ENCODE data around the gene RAC2. TPM values are rescaled to one million over a fixed set of nuclear protein-coding genes. Genes with fewer than 3 reads are reported as not detected.

Gene RAC2
- total and polyA plus RNA-seq, 2 of the 8 experiments (the other 6 are each of a cell fraction or from before 2014, with no cell fraction given), result 2.3 to 4.3 TPM

DNA sequence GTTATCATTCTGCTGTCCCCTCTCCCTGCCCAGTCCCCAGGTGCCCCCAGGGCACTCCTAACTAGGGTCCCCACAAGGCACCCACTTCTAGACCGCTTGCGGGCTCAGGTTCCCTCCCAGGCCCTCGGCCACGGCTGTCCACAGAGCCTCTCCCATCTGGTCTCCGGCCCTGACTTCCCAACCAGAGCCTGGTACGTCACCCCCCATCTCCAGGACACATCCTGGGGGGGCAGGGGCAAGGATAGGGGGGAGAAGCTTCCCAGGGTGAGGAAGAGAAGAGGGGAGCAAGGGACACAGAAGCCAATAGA lies 32.2 kb downstream of the RAC2 start:
- Histone ChIP-seq H3K18ac (ENCODE audit: extremely low read depth, low read length) (no peak overlapping the region), H4K91ac (replicated peaks; ENCODE audit: insufficient read length, low read length) (no peak overlapping the region), H3K23me2 (ENCODE audit: low read depth, low read length) (peaks cover 3% of the 10 kb centered on the region; the same call in 1 of the 2 replicates), H4K5ac (ENCODE audit: insufficient read length, low read depth, low read length) (no peak overlapping the region), H4K20me1 (replicated peaks in 1 of 2; ENCODE audit: control insufficient read depth in 1 of 2, insufficient read depth in 2 of 2, low read length in 2 of 2) (no peaks in the 10 kb centered on the region), H3K4ac (replicated peaks; ENCODE audit: insufficient read length, low read depth, low read length) (no peak overlapping the region), H3K36me3 (ENCODE audit: control insufficient read depth in 2 of 4, insufficient read depth in 4 of 4, low read length in 3 of 4) (no peaks in the 10 kb centered on the region), H4K8ac (ENCODE audit: extremely low read depth, insufficient read depth, low read length) (peak overlapping the region; percentile 20; the same call in 1 of the 2 replicates), H3K4me3 (ENCODE audit: extremely low read depth in 1 of 4, insufficient read depth in 2 of 4, low read depth in 3 of 4, low read length in 4 of 4) (peak overlapping the region in 1 of 4 experiments; percentile 50; a peak in 2 of 8 replicates), H3K79me1 (ENCODE audit: low read depth, low read length) (no peaks in the 10 kb centered on the region), H3K4me2 (ENCODE audit: insufficient read depth in 1 of 2, low read depth in 2 of 2, low read length in 2 of 2) (peak overlapping the region; percentile 76 to 81), H3K23ac (ENCODE audit: insufficient read length) (no peak overlapping the region), H2BK12ac (ENCODE audit: low read depth, low read length) (peak overlapping the region; percentile 27; the same call in 1 of the 2 replicates), H3K27me3 (replicated peaks in 1 of 4; ENCODE audit: control insufficient read depth in 3 of 4, extremely low read depth in 1 of 4, insufficient read depth in 3 of 4, low read length in 3 of 4) (peaks cover 0 to 4% (median 1%) of the 10 kb centered on the region in 4 experiments; a peak in 3 of 7 replicates), H2AK5ac (ENCODE audit: low read depth, low read length) (no peak overlapping the region), H2BK5ac (ENCODE audit: low read depth, low read length) (no peak overlapping the region; the same call in 1 of the 2 replicates), H2AFZ (ENCODE audit: low read length) (no peak overlapping the region), H3K27ac (ENCODE audit: low read depth, low read length) (no peak overlapping the region), H2BK20ac (ENCODE audit: low read length) (no peak overlapping the region), H2BK120ac (replicated peaks; ENCODE audit: low read depth, low read length) (no peak overlapping the region), H3K56ac (replicated peaks; ENCODE audit: insufficient read length, low read depth, low read length) (no peak overlapping the region), H3K9ac (replicated peaks in 1 of 4; ENCODE audit: extremely low read depth in 1 of 4, low read depth in 3 of 4, low read length in 3 of 4) (no peak overlapping the region), H3K14ac (ENCODE audit: insufficient read length) (no peak overlapping the region), H2BK15ac (ENCODE audit: low read length) (0 out of 2 replicates have a peak overlapping the region, but pooled peaks have one; percentile 46), H3K79me2 (ENCODE audit: control insufficient read depth in 1 of 2, insufficient read depth in 2 of 2, low read length in 2 of 2) (no peaks in the 10 kb centered on the region), H3K9me3 (ENCODE audit: insufficient read depth in 2 of 2, low read depth in 1 of 2, low read length in 1 of 2) (no peaks in the 10 kb centered on the region), H3K4me1 (replicated peaks in 1 of 4; ENCODE audit: control insufficient read depth in 3 of 4, insufficient read depth in 4 of 4, low read length in 3 of 4) (peaks cover 0 to 8% (median 3%) of the 10 kb centered on the region in 4 experiments; a peak in 6 of 7 replicates)
- TF ChIP-seq SP2 (IDR thresholded peaks at IDR 0.05; ENCODE audit: low read length) (no peak), ASH2L (IDR thresholded peaks at IDR 0.05; ENCODE audit: low read length) (no peak), CEBPB (IDR thresholded peaks at IDR 0.05; ENCODE audit: low read depth, low read length) (no peak), CBX5 (IDR thresholded peaks at IDR 0.05; ENCODE audit: low read depth, low read length) (no peak), CHD2 (IDR thresholded peaks at IDR 0.05; ENCODE audit: low read length) (no peak), RAD21 (IDR thresholded peaks at IDR 0.05 in 1 of 2, conservative IDR thresholded peaks at IDR 0.05 in 1 of 2; ENCODE audit: low read depth in 2 of 2, low read length in 2 of 2) (no peak), KDM1A (IDR thresholded peaks at IDR 0.05; ENCODE audit: borderline replicate concordance, low read length) (no peak), TAF7 (optimal IDR thresholded peaks at IDR 0.05; ENCODE audit: borderline replicate concordance, low read depth, low read length) (no peak)
- TF ChIP-seq, protein P1, sequence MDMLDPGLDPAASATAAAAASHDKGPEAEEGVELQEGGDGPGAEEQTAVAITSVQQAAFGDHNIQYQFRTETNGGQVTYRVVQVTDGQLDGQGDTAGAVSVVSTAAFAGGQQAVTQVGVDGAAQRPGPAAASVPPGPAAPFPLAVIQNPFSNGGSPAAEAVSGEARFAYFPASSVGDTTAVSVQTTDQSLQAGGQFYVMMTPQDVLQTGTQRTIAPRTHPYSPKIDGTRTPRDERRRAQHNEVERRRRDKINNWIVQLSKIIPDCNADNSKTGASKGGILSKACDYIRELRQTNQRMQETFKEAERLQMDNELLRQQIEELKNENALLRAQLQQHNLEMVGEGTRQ (IDR thresholded peaks at IDR 0.05; ENCODE audit: low read length), result no peak
- no peak for DNase-seq (ENCODE audit: low read depth in 1 of 2, low spot score in 2 of 2)
- POLR2A ChIA-PET (ENCODE audit: partially characterized antibody), result interaction anchor here (1.6 kb wide), 1 partner anchor 9 kb away, joined by 3 read pairs; no protein-coding TSS in a partner anchor
- CTCF ChIA-PET (ENCODE audit: partially characterized antibody), result interaction anchor here (0.6 to 1.4 kb wide), 4 partner anchors 12 to 516 kb away, joined by 3 to 4 read pairs (median 4); no protein-coding TSS in a partner anchor
- no peak for FAIRE-seq
- 84% methylated on average over 4 of the region's 6 CpGs; no CpG with 5 or more reads in 1 of the 2 experiments for WGBS, 2 experiments (ENCODE audit: extremely low coverage in 1 of 2, insufficient coverage in 1 of 2, insufficient read length in 1 of 2, insufficient replicate concordance in 2 of 2, low coverage in 1 of 2, low lambda C conversion rate in 2 of 2, missing lambda C conversion rate in 1 of 2)
